Measurements from ENCODE around the gene CSNK1G3.
"Not testable (repeated sequence)": the region's sequence is repeated elsewhere in the genome, so short reads cannot be mapped to it uniquely, and the experiment has no call there.

The CSNK1G3 gene

DNA sequence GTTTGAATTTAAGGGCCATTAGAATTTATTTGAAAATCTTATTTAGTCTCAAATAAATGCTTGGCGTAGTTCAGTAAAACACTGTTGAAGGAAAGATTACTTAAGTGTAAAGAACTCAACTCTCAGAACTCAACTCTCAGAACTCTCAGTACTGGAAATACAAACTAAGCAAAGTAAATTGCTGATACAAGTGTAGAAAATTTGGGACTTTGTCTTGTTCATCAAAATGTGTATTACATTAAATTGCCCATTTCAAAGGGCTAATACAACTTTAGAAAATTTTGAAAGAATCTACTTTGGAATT, 99.4 kb downstream of the CSNK1G3 start:
- H3K4me1 Mint-ChIP-seq (ENCODE audit: low read depth): peaks cover 8% of the 10 kb centered on the region
- H3K9me3 Mint-ChIP-seq: no peaks in the 10 kb centered on the region
- H3K27me3 Mint-ChIP-seq (ENCODE audit: low read depth): no peaks in the 10 kb centered on the region
- H3K36me3 Mint-ChIP-seq (ENCODE audit: low read depth): peaks cover 11% of the 10 kb centered on the region
- no peak overlapping the region for H3K27ac Mint-ChIP-seq
- H3K4me3 Mint-ChIP-seq: no peak overlapping the region

DNA sequence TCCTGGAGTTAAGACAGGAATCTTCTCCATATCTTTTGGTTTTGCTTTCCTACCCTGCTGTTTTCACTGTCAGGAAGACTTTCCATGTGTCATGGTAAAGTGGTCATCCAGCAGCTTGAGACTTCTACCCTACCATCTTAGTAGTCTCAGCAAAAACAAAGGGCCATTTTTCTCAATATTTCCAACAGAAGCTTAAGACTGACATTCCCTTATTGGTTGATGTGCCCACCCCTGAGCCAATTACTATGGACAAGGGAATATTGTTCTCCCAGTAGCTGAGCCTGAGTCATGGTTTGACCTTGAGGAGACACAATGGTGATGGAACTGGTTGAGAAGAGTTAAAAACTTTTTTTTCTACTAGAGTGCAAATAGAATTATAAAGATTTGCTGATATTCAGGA, 105.6 kb downstream of the CSNK1G3 start:
- H3K4me1 Mint-ChIP-seq (ENCODE audit: low read depth): no peaks in the 10 kb centered on the region
- no peaks in the 10 kb centered on the region for H3K27me3 Mint-ChIP-seq (ENCODE audit: low read depth)
- H3K9me3 Mint-ChIP-seq: no peaks in the 10 kb centered on the region
- H3K36me3 Mint-ChIP-seq (ENCODE audit: low read depth): peaks cover 11% of the 10 kb centered on the region
- H3K27ac Mint-ChIP-seq: no peak overlapping the region
- H3K4me3 Mint-ChIP-seq: no peak overlapping the region

DNA sequence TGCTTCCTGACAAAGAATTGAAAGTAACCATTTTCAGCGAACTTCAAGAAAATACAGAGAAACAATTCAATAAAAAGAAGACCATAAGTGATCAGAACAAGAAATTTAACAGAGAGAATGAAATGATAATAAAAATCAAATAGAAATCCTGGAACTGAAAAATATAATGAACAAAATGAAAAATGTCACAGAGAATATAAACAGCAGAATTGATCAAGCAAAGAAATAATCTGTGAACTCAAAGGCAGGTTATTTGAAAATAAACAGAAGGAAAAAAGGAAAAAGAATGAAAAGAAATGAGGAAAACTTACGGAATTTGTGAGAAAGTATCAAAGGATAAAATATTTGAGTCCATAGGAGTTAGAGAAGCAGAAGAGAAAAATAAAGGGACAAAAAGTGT, 114.1 kb downstream of the CSNK1G3 start:
- peaks cover 2% of the 10 kb centered on the region for H3K36me3 Mint-ChIP-seq (ENCODE audit: low read depth)
- peaks cover 37% of the 10 kb centered on the region for H3K9me3 Mint-ChIP-seq
- H3K27ac Mint-ChIP-seq: no peak overlapping the region
- H3K4me3 Mint-ChIP-seq: no peak overlapping the region
- H3K27me3 Mint-ChIP-seq (ENCODE audit: low read depth): no peaks in the 10 kb centered on the region
- H3K4me1 Mint-ChIP-seq (ENCODE audit: low read depth): no peaks in the 10 kb centered on the region

DNA sequence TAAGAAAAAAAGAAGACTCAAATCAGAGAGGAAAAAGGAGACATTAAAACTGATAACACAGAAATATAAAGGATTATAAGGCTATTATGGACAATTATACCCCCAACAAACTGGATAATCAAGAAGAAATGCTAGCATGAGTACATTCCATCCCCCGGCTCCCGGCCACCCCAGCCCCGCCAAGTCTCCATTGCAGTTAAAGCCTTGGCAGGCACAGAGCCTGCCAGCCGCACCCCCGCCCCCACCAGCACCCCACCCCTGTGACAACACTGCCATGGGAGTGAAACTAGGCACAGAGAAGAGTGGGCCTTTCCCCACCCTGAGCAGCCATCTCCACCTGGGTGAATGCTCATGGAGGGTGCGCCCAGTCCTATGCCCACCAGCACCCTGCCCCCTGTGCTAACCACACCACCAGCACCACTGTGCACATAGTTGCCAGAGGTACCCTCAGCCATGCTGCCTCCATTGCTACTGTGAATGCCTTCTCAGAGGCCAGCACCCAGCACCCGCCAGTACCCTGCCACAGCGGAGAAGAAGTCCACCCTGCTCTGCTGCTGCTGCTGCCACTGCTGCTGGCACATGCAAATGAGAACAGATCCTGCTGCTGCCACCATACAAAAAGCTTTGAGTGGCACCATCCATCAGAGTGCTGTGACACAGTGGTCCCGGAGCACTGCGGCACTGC, 117.0 kb downstream of the CSNK1G3 start:
- no peak overlapping the region for H3K4me3 Mint-ChIP-seq
- H3K27me3 Mint-ChIP-seq (ENCODE audit: low read depth): peaks cover 12% of the 10 kb centered on the region
- peaks cover 31% of the 10 kb centered on the region for H3K9me3 Mint-ChIP-seq
- no peak overlapping the region for H3K27ac Mint-ChIP-seq
- peaks cover 2% of the 10 kb centered on the region for H3K36me3 Mint-ChIP-seq (ENCODE audit: low read depth)
- no peaks in the 10 kb centered on the region for H3K4me1 Mint-ChIP-seq (ENCODE audit: low read depth)

DNA sequence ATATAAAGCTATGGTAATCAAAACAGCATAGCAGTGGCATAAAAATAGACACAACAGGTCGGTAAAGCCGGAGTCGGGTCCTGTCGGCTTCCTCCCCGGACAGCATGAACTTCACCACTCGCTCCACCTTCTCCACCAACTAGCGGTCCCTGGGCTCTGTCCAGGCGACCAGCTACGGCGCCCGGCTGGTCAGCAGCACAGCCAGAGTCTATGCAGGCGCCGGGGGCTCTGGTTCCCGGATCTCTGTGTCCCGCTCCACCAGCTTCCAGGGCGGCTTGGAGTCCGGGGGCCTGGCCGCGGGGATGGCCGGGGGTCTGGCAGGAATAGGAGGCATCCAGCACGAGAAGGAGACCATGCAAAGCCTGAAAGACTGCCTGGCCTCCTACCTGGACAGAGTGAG, 124.0 kb downstream of the CSNK1G3 start:
- Mint-ChIP-seq H3K4me3 (no peak overlapping the region), H3K27me3 (ENCODE audit: low read depth) (peaks cover 16% of the 10 kb centered on the region), H3K36me3 (ENCODE audit: low read depth) (no peaks in the 10 kb centered on the region), H3K9me3 (no peaks in the 10 kb centered on the region), H3K27ac (no peak overlapping the region), H3K4me1 (ENCODE audit: low read depth) (no peaks in the 10 kb centered on the region)

DNA sequence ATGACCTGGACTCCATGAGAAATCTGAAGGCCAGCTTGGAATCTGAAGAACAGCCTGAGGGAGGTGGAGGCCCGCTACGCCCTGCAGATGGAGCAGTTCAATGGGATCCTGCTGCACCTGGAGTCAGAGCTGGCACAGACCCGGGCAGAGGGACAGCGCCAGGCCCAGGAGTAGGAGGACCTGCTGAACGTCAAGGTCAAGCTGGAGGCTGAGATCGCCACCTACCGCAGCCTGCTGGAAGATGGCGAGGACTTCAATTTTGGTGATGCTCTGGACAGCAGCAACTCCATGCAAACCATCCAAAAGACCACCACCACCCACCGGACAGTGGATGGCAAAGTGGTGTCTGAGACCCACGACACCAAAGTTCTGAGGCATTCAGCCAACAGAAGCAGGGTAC, 125.1 kb downstream of the CSNK1G3 start:
- H3K4me1 Mint-ChIP-seq (ENCODE audit: low read depth); H3K27me3 Mint-ChIP-seq (ENCODE audit: low read depth); H3K27ac Mint-ChIP-seq; H3K36me3 Mint-ChIP-seq (ENCODE audit: low read depth); H3K9me3 Mint-ChIP-seq; H3K4me3 Mint-ChIP-seq: not testable (repeated sequence)

DNA sequence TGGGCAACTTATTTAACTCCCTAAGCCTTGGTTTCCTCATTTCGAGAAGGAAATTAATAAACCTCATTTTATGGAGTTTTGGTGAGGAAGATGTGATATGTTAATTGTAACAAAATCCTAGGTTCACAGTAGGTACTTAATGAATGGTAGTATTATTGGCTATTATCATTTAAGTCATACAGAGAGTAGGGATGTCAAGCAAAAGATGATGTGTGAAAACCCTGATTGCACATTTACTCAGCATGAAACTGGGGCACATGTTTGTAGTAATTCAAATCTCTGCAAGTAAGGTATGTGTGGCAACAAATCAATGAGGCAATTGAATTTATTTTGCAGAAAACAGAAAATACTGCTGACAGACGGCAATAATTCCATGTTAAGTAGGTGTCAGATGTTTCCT, 127.3 kb downstream of the CSNK1G3 start:
- Mint-ChIP-seq H3K4me3 (no peak overlapping the region), H3K27me3 (ENCODE audit: low read depth) (peaks cover 4% of the 10 kb centered on the region), H3K9me3 (no peaks in the 10 kb centered on the region), H3K4me1 (ENCODE audit: low read depth) (no peaks in the 10 kb centered on the region), H3K36me3 (ENCODE audit: low read depth) (no peaks in the 10 kb centered on the region), H3K27ac (no peak overlapping the region)

DNA sequence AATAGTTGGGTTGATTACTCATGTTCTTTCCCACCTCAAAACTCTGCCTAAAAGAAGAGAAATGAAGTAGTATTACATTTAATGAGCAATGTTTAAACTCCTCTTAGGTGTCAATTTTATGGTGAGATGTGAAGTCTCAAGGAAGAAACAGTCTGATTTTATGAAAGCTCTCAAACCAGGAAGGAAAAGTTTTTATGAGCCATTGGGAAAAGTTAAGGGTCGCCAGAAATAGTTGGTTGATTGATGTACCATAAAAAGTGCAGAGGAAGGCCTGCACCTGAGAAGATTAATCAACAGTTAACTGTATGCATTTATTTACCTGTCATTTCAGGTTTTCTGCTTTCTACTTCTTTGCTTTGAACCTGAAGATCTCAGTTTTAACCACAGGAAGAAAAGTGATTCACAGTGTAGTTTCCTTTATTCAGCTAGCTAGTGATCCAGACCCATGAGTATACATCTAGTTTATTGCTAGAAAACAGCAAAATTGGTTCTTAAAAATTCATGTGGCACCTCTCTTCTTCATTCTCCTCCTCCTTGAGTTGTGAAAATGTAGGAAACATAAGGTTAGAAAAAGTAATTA, 133.1 kb downstream of the CSNK1G3 start:
- Mint-ChIP-seq H3K27ac (no peak overlapping the region), H3K4me1 (ENCODE audit: low read depth) (no peaks in the 10 kb centered on the region), H3K4me3 (no peak overlapping the region), H3K27me3 (ENCODE audit: low read depth) (peaks cover 9% of the 10 kb centered on the region), H3K9me3 (no peaks in the 10 kb centered on the region), H3K36me3 (ENCODE audit: low read depth) (no peaks in the 10 kb centered on the region)

DNA sequence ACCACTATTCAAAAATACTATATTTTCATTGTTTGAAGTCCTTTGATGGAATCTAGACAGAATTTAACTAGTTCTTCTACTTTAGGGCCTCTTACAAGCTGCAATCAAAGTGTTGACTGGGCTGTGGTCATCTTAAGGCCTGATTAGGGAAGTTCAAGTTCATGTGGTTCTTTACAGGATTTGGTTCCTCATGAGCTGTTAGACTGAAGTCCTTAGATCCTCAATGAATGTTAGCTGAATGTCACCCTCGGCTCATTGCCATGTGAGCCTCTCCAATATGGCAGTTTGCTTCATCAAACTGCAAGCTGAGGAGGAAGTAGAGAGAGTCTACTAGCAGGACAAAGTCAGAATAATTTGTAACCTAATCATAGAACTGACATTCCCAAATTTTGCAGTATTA, 135.1 kb downstream of the CSNK1G3 start:
- H3K4me3 Mint-ChIP-seq: no peak overlapping the region
- H3K27me3 Mint-ChIP-seq (ENCODE audit: low read depth): peaks cover 5% of the 10 kb centered on the region
- H3K27ac Mint-ChIP-seq: no peak overlapping the region
- no peaks in the 10 kb centered on the region for H3K36me3 Mint-ChIP-seq (ENCODE audit: low read depth)
- no peaks in the 10 kb centered on the region for H3K9me3 Mint-ChIP-seq
- H3K4me1 Mint-ChIP-seq (ENCODE audit: low read depth): no peaks in the 10 kb centered on the region

DNA sequence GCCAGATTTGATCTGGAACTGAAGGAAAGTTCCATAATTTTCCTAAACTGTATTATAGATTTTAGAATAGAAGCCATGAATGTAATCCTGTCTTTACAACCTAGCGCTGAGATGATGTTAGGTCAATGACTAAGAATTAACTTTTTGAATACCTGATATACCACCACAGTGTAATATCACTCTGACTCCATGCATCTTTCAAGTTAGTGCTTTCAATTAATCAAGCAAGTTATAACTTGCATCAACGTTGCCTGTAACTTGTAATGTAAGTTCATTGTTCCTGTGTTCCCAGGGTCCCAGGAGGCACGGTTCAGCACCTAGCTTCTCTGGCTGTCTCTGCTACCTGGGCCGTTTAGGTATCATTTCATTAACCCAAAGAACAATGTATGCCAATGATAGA, 139.3 kb downstream of the CSNK1G3 start:
- H3K27ac Mint-ChIP-seq: no peak overlapping the region
- no peaks in the 10 kb centered on the region for H3K36me3 Mint-ChIP-seq (ENCODE audit: low read depth)
- no peaks in the 10 kb centered on the region for H3K4me1 Mint-ChIP-seq (ENCODE audit: low read depth)
- H3K9me3 Mint-ChIP-seq: no peaks in the 10 kb centered on the region
- H3K4me3 Mint-ChIP-seq: no peak overlapping the region
- peaks cover 5% of the 10 kb centered on the region for H3K27me3 Mint-ChIP-seq (ENCODE audit: low read depth)

DNA sequence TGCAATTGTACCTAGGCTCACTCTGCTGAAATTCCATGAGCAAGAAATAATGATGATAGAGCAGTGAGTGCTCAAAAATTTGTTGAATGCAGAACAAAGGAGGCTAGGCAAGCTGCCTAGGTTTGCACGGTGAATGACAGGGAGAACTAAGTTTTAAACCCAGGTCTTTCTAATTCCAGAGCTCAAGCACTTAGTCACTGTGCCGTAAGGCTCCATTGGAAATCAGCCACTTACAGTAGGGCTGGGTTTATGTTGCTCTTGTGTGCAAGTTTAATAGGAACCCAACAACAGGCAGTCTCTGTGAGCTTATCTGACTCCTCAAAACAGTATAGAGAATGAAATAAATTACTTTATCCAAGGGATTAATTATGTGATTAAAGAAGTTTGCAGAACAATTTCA, 147.0 kb downstream of the CSNK1G3 start:
- H3K27me3 Mint-ChIP-seq (ENCODE audit: low read depth): no peaks in the 10 kb centered on the region
- no peaks in the 10 kb centered on the region for H3K4me1 Mint-ChIP-seq (ENCODE audit: low read depth)
- H3K4me3 Mint-ChIP-seq: no peak overlapping the region
- H3K9me3 Mint-ChIP-seq: no peaks in the 10 kb centered on the region
- H3K36me3 Mint-ChIP-seq (ENCODE audit: low read depth): no peaks in the 10 kb centered on the region
- no peak overlapping the region for H3K27ac Mint-ChIP-seq

DNA sequence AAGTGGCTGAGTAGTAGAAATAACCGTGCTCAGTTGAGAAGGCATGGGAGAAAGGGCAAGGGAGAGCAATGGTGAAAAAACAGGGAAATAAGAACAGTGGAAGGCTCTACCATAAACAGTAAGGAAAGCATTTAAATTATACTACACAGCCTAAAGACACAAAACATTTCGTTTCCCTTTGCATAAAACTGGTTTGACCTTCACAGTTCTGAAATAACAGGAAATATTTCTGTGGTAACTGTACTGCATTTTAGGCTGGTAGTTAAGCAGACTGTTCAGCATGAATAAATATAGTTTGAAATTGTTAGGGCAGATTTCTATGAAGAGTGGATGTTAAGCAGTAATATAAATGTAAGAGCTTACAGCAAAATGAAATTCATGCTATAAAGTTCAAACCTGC, 147.5 kb downstream of the CSNK1G3 start:
- Mint-ChIP-seq H3K4me3 (no peak overlapping the region), H3K4me1 (ENCODE audit: low read depth) (no peaks in the 10 kb centered on the region), H3K36me3 (ENCODE audit: low read depth) (no peaks in the 10 kb centered on the region), H3K9me3 (no peaks in the 10 kb centered on the region), H3K27ac (no peak overlapping the region), H3K27me3 (ENCODE audit: low read depth) (no peaks in the 10 kb centered on the region)

DNA sequence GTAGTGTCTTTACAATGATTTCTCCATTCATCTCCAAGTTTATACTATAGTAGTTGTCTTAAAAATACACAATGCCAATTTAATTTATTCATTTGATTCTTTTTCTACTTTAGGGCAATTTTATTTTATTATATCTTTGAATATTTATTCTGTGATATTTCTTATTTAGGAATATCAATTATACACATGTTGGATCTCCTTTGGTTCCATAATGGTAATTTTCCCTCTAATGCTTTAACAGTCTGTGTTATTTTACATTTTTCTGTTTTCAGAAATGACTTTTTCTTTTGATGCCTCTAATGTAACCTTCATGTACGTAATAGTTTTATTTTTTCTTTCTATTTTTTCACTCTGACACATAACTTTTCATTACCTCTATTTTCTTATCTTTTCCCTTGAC, 153.0 kb downstream of the CSNK1G3 start:
- Mint-ChIP-seq H3K4me3 (no peak overlapping the region), H3K4me1 (ENCODE audit: low read depth) (no peaks in the 10 kb centered on the region), H3K9me3 (no peaks in the 10 kb centered on the region), H3K36me3 (ENCODE audit: low read depth) (no peaks in the 10 kb centered on the region), H3K27ac (no peak overlapping the region), H3K27me3 (ENCODE audit: low read depth) (no peaks in the 10 kb centered on the region)

DNA sequence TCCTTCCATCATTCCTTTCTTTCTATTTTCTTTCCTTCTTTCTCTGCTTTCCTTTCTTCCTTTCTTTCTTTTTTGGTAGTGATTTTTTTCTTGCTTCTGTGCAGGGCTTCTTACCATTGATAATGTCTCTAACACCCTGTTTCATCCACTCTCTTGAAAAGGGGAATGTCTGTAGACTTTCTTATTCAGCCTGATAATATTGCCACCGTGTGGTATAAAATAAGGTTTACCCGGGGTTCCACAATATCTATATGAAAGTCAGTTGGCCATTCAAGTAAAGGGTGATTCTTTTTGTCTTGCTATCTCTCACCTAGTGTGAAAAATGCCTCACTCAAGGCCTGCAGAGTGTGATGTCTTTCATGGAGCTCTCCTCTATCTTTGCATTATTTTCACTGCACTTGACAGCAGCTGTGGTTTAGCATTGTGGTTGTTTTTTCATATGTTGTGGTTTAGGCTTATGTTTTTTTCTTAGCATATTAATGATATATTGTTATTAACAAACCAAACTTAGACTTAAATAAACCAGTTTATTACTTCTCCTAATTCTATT, 153.9 kb downstream of the CSNK1G3 start:
- H3K9me3 Mint-ChIP-seq: no peaks in the 10 kb centered on the region
- H3K4me1 Mint-ChIP-seq (ENCODE audit: low read depth): no peaks in the 10 kb centered on the region
- no peak overlapping the region for H3K27ac Mint-ChIP-seq
- no peaks in the 10 kb centered on the region for H3K27me3 Mint-ChIP-seq (ENCODE audit: low read depth)
- H3K36me3 Mint-ChIP-seq (ENCODE audit: low read depth): no peaks in the 10 kb centered on the region
- H3K4me3 Mint-ChIP-seq: no peak overlapping the region
